Mesendoderm (in vitro differentiated cells): Measurements from ENCODE around the gene EFNA3.

Experiments used
- DNase-seq: peaks from one replicate; pipeline ENCODE4 v3.0.0; 2013
- H2AK5ac ChIP-seq: 2 replicates; pipeline ENCODE4 v1.6.1; 2013; ENCODE audit warnings: low read length, inconsistent platforms
- H2BK120ac ChIP-seq: 2 replicates; pipeline ENCODE4 v1.6.1; 2013; ENCODE audit warnings: low read depth, mild to moderate bottlenecking, low read length, moderate library complexity, mixed read lengths
- H2BK15ac ChIP-seq: replicated peaks from 2 replicates; pipeline ENCODE4 v1.6.1; 2013; ENCODE audit warnings: low read depth, mild to moderate bottlenecking, moderate library complexity
- H2BK5ac ChIP-seq: 2 replicates; pipeline ENCODE4 v1.6.1; 2013; ENCODE audit warnings: low read length, inconsistent platforms
- H3K18ac ChIP-seq: 2 replicates; pipeline ENCODE4 v1.6.1; 2013; ENCODE audit warnings: mild to moderate bottlenecking, low read length, mixed read lengths
- H3K23ac ChIP-seq: one replicate; pipeline ENCODE4 v1.6.1; 2013; ENCODE audit warnings: low read length
- H3K27ac ChIP-seq: 2 replicates; pipeline ENCODE4 v1.5.1; 2013; ENCODE audit warnings: low read depth, mild to moderate bottlenecking, inconsistent platforms, low read length, moderate library complexity
- H3K27me3 ChIP-seq: 2 replicates; pipeline ENCODE4 v1.6.1; 2013; ENCODE audit warnings: low read length, control low read depth, mild to moderate bottlenecking, inconsistent platforms; ENCODE audit not compliant: insufficient read depth, poor library complexity
- H3K36me3 ChIP-seq: 2 replicates; pipeline ENCODE4 v1.6.1; 2013; ENCODE audit warnings: low read length, inconsistent platforms; ENCODE audit not compliant: control insufficient read depth, insufficient read depth
- H3K4ac ChIP-seq: one replicate; pipeline ENCODE4 v1.6.1; 2013; ENCODE audit warnings: low read depth, mild to moderate bottlenecking, low read length, moderate library complexity
- H3K4me1 ChIP-seq: 2 replicates; pipeline ENCODE4 v1.6.1; 2013; ENCODE audit warnings: low read depth, low read length, inconsistent platforms; ENCODE audit not compliant: control insufficient read depth
- H3K4me2 ChIP-seq: 2 replicates; pipeline ENCODE4 v1.6.1; 2013; ENCODE audit warnings: low read length
- H3K4me3 ChIP-seq: 2 replicates; pipeline ENCODE4 v1.5.1; 2013; ENCODE audit warnings: mild to moderate bottlenecking, low read length
- H3K56ac ChIP-seq: one replicate; pipeline ENCODE4 v1.6.1; 2013; ENCODE audit warnings: low read length
- H3K79me1 ChIP-seq: 2 replicates; pipeline ENCODE4 v1.6.1; 2013; ENCODE audit warnings: low read length, inconsistent platforms
- H3K79me2 ChIP-seq: 2 replicates; pipeline ENCODE4 v1.6.1; 2013; ENCODE audit warnings: mild to moderate bottlenecking, low read length; ENCODE audit not compliant: control insufficient read depth, insufficient read depth
- H3K9ac ChIP-seq: 2 replicates; pipeline ENCODE4 v1.6.1; 2013; ENCODE audit warnings: low read length, inconsistent platforms
- H4K5ac ChIP-seq: one replicate; pipeline ENCODE4 v1.6.1; 2013; ENCODE audit warnings: low read length
- H4K8ac ChIP-seq: one replicate; pipeline ENCODE4 v1.6.1; 2013; ENCODE audit warnings: low read depth, mild to moderate bottlenecking, control low read depth, low read length, moderate library complexity
- WGBS: extraction: QIAGEN DNeasy Blood & Tissue Kit; methylation state at CpG from one replicate; pipeline ENCODE4 v1.1.7; 2013; ENCODE audit warnings: low lambda C conversion rate, missing lambda C conversion rate; ENCODE audit not compliant: insufficient coverage; ENCODE audit errors: extremely low coverage; 5-methylcytosine and 5-hydroxymethylcytosine counted together

EFNA3 gene

GRCh38 chr1:155072531-155073289 lies 5.9 kb upstream of the EFNA3 start:
- Histone ChIP-seq H3K4me3 (no peak overlapping the region), H4K5ac (no peak overlapping the region), H3K23ac (no peak overlapping the region), H3K4me1 (peaks cover 8% of the 10 kb centered on the region), H3K9ac (no peak overlapping the region), H3K36me3 (peaks cover 2% of the 10 kb centered on the region), H3K27me3 (no peaks in the 10 kb centered on the region), H2BK15ac (no peak overlapping the region), H3K18ac (no peak overlapping the region), H2BK5ac (no peak overlapping the region), H3K4me2 (no peak overlapping the region), H3K27ac (no peak overlapping the region), H3K4ac (no peak overlapping the region), H3K79me2 (no peaks in the 10 kb centered on the region), H4K8ac (no peak overlapping the region), H3K56ac (no peak overlapping the region), H2AK5ac (no peak overlapping the region), H2BK120ac (no peak overlapping the region), H3K79me1 (no peaks in the 10 kb centered on the region)
- no CpG with 5 or more reads among the region's 7 CpGs for WGBS
- no peak for DNase-seq

- WGBS = no CpG with 5 or more reads among the region's 3 CpGs
- DNase-seq = no peak
- Histone ChIP-seq H3K9ac (no peak overlapping the region), H3K79me1 (no peaks in the 10 kb centered on the region), H2BK120ac (no peak overlapping the region), H2BK5ac (no peak overlapping the region), H3K27me3 (no peaks in the 10 kb centered on the region), H3K4me2 (no peak overlapping the region), H4K8ac (no peak overlapping the region), H2AK5ac (no peak overlapping the region), H3K23ac (no peak overlapping the region), H3K79me2 (no peaks in the 10 kb centered on the region), H3K36me3 (peaks cover 2% of the 10 kb centered on the region), H2BK15ac (no peak overlapping the region), H3K56ac (no peak overlapping the region), H3K18ac (no peak overlapping the region), H4K5ac (no peak overlapping the region), H3K4me1 (peaks cover 8% of the 10 kb centered on the region), H3K27ac (no peak overlapping the region), H3K4me3 (no peak overlapping the region), H3K4ac (no peak overlapping the region)
Observed at GRCh38 chr1:155073377-155074242, 5.0 kb upstream of the EFNA3 start.

DNA sequence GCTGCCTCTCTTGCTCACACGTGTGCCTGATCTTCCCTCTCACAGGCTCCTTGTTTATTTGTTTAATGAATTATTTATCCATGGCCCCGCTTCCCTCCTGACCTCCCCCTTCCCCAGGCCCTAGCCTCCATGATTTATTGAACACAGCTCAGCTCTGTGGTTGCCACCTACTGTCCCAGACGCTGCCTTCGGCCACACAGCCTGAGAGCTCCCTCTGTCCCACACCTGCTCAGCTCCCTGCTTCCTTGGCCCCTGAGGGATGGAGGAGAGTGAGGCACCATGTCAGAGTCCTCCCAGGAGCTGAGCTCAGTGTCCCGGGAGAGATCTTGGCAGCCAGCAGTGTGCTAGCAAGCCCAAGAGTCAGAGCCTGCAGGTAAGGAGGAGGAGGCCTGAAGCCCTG lies 3.1 kb upstream of the EFNA3 start:
- H2BK5ac ChIP-seq = no peak overlapping the region
- H3K18ac ChIP-seq = no peak overlapping the region
- H2AK5ac ChIP-seq = no peak overlapping the region
- no peak overlapping the region for H3K4me3 ChIP-seq
- no peaks in the 10 kb centered on the region for H3K79me1 ChIP-seq
- H3K4me2 ChIP-seq = no peak overlapping the region
- no peak for DNase-seq
- H3K27ac ChIP-seq = no peak overlapping the region
- no CpG with 5 or more reads among the region's 5 CpGs for WGBS
- no peak overlapping the region for H2BK15ac ChIP-seq
- H3K36me3 ChIP-seq = no peaks in the 10 kb centered on the region
- no peak overlapping the region for H4K5ac ChIP-seq
- H4K8ac ChIP-seq = no peak overlapping the region
- no peak overlapping the region for H3K23ac ChIP-seq
- H3K79me2 ChIP-seq = no peaks in the 10 kb centered on the region
- no peak overlapping the region for H3K4ac ChIP-seq
- peaks cover 2% of the 10 kb centered on the region for H3K4me1 ChIP-seq
- no peak overlapping the region for H3K9ac ChIP-seq
- H3K27me3 ChIP-seq = peaks cover 12% of the 10 kb centered on the region
- no peak overlapping the region for H2BK120ac ChIP-seq
- no peak overlapping the region for H3K56ac ChIP-seq

GRCh38 chr1:155076371-155076770 lies 2.3 kb upstream of the EFNA3 start:
- WGBS = no CpG with 5 or more reads among the region's 1 CpG
- no peaks in the 10 kb centered on the region for H3K4me1 ChIP-seq

GRCh38 chr1:155077346-155077745 lies 1.3 kb upstream of the EFNA3 start:
- Histone ChIP-seq H3K18ac (no peak overlapping the region), H3K79me1 (no peaks in the 10 kb centered on the region), H4K5ac (no peak overlapping the region), H3K4me3 (no peak overlapping the region), H3K79me2 (no peaks in the 10 kb centered on the region), H3K4me2 (no peak overlapping the region), H3K23ac (no peak overlapping the region), H3K27me3 (peaks cover 27% of the 10 kb centered on the region), H2BK5ac (no peak overlapping the region), H3K56ac (no peak overlapping the region), H3K9ac (no peak overlapping the region), H3K4ac (no peak overlapping the region), H2AK5ac (no peak overlapping the region), H3K27ac (no peak overlapping the region), H3K36me3 (no peaks in the 10 kb centered on the region), H4K8ac (no peak overlapping the region), H3K4me1 (no peaks in the 10 kb centered on the region), H2BK120ac (no peak overlapping the region), H2BK15ac (no peak overlapping the region)
- no CpG with 5 or more reads among the region's 3 CpGs for WGBS
- DNase-seq = no peak

More at GRCh38 chr1:155076371-155076770, 2.3 kb upstream of the EFNA3 start:
- no peak overlapping the region for H2BK5ac ChIP-seq
- H2BK15ac ChIP-seq = no peak overlapping the region
- H3K4me3 ChIP-seq = no peak overlapping the region
- no peak overlapping the region for H3K27ac ChIP-seq
- H3K79me2 ChIP-seq = no peaks in the 10 kb centered on the region
- no peaks in the 10 kb centered on the region for H3K36me3 ChIP-seq
- no peak overlapping the region for H4K5ac ChIP-seq
- H3K27me3 ChIP-seq = peaks cover 17% of the 10 kb centered on the region
- no peak overlapping the region for H3K18ac ChIP-seq
- H2AK5ac ChIP-seq = no peak overlapping the region
- H3K9ac ChIP-seq = no peak overlapping the region
- no peak overlapping the region for H3K4me2 ChIP-seq
- no peak overlapping the region for H4K8ac ChIP-seq
- H3K79me1 ChIP-seq = no peaks in the 10 kb centered on the region
- no peak for DNase-seq
- H3K23ac ChIP-seq = no peak overlapping the region
- no peak overlapping the region for H2BK120ac ChIP-seq
- no peak overlapping the region for H3K56ac ChIP-seq
- no peak overlapping the region for H3K4ac ChIP-seq
